HG02885 (cell line): ENCODE measurements around the gene JAML.

Source experiments
- ATAC-seq: cut with Tn5 transposase; IDR thresholded peaks from one replicate; pipeline ENCODE4 v1.9.1; 2021; ENCODE audit warnings: mild to moderate bottlenecking; ENCODE audit not compliant: unreplicated experiment, poor library complexity

Gene JAML

GRCh38 chr11:118219244-118219643 lies 5.6 kb downstream of the JAML start:
- no peak for ATAC-seq

DNA sequence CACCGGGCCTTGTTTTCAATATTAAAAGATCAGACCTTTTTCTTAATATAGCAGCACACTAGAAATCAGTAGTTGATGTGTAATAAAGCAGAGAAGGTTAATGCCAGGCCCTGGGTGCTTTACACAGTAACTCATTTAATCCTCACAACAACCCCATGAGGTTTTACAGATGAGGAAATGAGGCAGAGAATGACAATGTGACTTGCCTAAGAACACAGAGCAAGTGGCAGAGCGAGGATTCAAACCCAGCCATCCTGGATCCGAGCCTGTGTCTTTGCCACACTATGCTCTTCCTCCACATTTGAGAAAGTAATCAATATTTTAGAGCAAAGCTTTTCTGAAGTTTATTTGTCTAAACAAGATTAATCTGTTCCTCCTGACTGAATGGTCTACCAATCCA lies 7.2 kb downstream of the JAML start:
- ATAC-seq, result no peak

- ATAC-seq, result peak; percentile 51
Measured at GRCh38 chr11:118216621-118217481, 8.0 kb downstream of the JAML start.

- no peak for ATAC-seq
Measured at GRCh38 chr11:118215765-118216164, 9.0 kb downstream of the JAML start.

DNA sequence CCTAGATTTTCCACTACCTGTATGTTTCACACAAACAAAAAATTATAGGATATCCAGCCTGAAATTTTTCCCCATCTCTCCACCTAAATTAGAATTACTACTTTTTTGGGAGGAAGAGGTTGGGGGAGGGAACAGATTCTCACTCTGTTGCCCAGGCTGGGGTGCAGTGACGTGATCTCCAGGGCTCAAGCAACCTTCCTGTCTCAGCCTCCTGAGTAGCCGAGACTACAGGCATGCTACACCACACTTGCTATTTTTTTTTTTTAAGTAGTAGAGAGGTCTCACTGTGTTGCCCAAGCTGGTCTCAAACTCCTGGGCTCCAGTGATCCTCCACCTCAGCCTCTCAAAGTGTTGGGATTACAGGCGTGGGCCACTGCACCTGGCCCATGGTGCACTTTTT lies 9.5 kb downstream of the JAML start:
- no peak for ATAC-seq

GRCh38 chr11:118214210-118214914 lies 10.4 kb downstream of the JAML start:
- no peak for ATAC-seq

DNA sequence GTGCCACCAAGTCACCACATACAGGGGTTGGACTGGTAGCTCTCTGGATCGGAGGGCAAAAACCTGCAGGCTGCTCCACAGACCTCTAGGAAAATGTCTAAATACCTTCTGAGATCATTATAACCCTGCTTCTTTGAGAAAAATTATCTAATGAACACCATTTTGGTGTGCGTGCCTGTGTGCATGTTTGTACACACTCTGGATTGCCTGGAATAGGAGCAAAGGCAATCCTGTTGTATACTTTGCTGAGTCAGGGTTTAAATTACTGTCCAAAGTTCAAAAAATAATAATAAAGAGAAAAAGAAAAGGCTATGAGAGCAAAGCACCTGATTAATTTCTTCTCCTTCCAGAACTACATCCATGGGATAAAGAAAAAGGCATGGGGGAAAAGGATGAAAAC lies 11.0 kb downstream of the JAML start:
- ATAC-seq, result no peak

DNA sequence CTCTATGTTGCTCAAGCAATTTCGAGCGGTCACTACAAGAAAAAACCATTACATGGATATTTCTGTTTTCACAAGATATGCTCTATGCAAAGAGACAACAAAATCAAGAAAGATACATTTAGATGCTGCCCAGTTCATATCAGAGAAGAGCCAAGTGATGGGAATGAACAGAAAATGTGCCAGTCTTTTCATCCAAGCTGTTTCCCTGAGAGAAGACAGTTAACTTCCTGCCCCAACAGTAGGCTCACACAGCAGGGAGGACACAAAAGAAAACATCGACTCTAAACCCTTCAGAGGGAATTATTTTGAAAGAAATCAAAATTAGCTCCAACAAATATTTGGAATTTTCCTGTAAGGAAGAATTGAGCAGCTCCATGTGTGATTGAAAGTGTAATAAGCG lies 11.6 kb downstream of the JAML start:
- ATAC-seq, result no peak

DNA sequence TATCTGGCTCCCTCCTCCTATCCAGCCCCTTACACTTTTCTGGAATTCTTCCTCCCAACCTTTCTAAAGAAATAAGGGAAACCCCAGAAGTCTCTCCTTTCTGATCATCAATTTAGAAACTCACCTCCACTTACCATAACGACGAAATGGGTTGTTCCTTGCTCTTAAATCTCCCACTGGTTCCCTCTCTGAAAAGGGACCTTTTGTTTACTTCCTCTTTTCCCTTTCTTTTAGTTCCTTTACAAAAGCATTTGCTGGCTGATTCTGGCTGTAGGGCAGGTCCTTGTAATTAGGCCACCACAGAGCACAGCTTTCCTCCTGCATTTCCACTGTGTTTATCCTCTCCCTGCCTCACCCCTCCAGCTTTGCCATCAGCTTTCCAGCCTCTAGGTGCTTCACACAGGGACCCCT lies 12.0 kb downstream of the JAML start:
- no peak for ATAC-seq

DNA sequence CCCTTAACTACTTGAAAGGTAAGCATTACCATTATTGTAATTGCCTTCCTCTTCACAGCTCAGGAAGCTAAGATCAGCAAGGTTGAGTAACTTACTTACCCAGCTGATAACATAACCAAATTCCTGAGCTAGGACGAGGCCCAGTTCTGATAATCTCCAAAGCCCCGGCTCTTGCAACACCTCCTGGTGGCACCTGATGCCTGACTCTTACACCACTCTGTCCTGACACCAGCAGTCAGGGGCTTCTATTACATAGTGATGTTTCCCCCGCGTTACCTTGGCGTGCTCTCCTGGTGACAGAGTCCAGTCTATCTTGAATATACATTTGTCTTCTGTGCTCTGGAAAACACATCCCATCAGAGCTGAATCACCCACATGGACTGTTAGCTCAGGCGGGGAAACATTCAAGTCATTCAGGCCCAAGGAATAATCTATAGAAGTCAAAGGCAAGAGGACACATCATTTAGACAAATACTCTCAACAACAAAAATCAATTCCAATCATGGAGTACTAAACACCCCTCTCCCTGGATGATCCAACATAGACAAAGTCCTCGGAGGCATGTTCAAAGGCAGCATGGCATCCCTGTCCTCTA lies 12.6 kb downstream of the JAML start:
- ATAC-seq, result no peak

- ATAC-seq, result no peak
Measured at GRCh38 chr11:118211006-118211405, 13.8 kb downstream of the JAML start.

DNA sequence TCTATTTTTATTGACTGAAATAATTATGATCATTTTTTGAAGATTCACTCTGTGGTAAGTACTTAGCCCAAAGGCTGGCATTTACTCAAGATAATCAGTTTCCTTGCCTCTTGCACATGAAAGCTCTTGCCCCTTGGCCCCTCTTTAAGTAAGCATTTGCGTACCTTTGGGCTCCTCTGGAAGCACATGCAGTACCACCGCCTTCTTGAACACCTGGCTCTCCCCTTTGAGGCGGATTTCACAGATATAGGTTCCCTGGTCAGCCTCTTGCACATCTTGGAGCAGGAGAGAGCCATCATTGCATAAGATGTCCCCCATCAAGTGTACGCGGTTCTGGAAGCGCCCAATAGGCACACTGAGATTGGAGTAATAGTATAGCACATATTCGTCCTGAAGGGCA lies 14.5 kb downstream of the JAML start:
- no peak for ATAC-seq

- no peak for ATAC-seq
Measured at GRCh38 chr11:118209033-118209432, 15.8 kb downstream of the JAML start.

DNA sequence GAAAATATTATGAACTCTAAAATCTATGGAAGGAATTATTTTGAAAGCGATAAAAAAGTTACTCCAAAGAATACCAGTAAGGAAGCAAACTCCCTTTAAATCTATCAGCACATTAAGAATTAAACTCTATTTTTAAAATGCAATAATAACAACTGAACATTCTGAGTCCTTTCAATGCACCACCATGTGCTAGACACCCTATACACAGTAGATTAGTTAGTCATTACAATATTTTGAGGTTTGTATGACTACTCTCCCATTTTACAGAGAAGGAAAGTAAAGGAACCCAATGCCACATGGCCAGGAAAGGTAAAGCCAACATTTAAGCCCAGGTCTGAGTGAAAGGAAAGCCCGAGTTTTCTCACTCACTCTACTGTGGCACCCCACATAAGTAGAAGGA lies 17.7 kb downstream of the JAML start:
- no peak for ATAC-seq

DNA sequence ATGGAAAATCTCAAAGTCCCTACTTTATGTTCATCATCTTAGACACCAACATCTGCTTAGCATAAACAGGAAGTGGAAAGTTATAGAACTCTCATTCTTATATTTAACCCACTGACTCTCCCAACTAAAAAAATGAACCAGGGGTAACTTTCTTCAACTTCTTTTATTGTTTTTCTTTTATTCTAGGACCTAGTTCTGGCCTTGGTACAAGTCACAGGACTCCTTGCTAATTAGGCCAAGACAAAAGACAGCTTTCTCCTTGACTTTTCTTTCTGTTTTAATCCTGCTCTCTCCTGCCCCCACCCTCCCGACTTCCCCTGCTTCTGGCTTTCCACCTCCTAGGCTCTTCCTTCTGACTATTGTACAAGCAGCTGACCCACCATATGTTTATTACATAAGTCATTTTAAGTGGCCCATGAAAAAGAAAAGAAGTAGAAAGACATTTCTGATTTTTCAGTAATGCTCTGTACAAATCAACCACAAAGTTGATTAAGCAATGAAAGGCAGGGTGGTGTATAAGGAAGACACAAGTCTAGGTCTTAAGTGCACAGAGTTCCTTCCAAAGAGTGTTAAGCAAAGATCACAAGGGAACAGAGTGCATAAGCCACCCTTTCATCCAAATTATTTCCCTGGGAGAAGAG lies 18.3 kb downstream of the JAML start:
- ATAC-seq, result no peak

GRCh38 chr11:118205606-118206378 lies 19.0 kb downstream of the JAML start:
- ATAC-seq, result no peak

DNA sequence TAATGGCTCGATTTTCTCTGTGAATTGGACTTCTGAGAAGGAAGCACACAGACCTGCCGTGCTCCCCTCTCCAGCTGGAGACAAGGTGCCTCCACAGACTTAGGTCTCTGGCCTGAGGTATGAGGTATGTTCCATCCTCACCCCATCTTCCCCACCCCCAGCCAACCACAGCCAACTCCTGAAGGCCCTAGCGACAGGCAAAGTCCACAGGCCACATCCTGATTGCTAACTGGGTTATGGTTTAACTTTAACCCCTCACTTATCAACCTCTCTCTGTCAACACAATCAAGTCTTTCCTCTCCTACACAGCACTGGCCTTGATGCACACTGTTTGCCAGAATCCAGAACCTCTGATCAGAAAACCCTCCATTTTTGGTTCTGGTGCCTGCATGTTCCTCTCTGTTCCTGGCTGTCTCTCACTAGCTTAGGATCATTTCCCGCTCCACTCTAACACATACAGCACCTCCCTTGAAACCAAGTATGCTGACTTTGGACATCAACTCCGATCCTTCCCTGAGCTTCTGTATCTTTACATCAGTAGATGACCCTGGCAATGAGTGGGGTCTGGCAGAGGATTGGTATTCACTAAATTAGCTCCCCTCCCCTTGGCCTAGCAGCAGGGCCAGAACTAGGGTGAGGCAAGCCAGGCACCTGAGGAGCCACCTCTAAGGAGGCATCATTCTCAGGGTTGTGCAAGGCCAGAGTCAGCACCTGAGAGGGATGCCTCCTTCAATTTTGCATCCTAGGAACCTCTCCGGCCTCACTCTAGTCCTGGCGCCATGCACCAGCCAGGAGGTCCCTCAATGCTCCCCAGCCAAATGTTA lies 22.0 kb downstream of the JAML start:
- no peak for ATAC-seq

DNA sequence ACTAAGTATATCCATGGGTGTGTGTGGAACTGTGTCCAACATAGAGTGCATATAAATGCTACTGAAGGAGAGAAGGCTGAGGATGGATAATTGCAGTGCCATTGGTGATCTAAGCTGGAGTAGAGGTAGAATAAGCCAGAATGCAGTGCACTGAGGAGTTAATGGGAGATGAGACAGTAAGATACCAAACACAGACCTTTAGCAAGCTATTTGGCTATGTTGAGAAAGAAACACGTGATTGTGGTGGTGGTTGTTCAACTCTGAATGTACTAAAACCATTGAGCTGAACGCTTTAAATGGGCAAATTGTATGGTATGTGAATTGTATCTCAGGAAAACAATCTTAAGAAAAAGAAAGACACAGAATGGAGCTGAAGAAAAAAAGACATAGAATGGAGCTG lies 22.8 kb downstream of the JAML start:
- no peak for ATAC-seq

DNA sequence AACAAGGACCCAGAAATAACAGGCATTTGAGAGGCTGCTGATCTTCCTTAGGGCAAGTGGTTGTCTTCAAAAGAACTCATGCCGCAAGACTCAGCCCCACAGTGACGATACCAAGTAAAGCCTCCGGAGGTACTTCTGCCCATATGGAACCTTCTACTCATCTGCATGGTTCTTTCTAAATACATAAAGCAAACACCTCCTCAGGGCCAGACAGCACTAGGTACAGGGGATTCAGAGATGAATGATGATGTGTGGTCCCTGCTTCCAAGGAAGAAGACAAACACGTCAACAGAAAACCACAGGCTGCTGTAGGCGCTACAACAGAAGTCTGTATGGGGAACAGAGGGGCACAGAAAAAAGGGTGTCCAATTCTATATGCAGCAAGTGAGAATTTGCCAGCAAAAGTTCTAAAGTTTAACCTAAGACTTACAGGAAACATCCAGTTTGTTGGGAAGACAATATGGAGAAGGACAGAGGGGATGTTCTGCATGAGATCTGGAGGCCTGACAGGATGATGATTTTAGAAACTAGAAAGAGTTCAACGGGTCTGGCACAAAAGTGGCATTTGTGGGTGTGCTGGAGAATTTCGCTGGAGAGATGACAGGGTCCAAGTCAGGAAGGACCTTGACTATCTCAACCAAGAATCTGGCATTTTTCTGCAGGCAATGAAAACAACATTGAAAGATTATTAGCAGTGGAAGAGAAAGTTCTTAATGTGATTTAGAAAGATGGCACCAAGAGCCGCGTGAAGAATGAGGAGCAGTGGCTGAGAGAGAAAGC lies 23.7 kb downstream of the JAML start:
- no peak for ATAC-seq
